Stimulated activated CD4-positive, alpha-beta T cell treated with anti-CD3 and anti-CD28 coated beads, Interleukin-2, amount 100 ng/mL, for 24 hours (primary cell): ENCODE data around the gene STPG3.

Experiments used
- DNase-seq, 2 donors: peaks; one replicate each; pipeline ENCODE4 v3.0.0-alpha.2; 2020

STPG3 gene

DNA sequence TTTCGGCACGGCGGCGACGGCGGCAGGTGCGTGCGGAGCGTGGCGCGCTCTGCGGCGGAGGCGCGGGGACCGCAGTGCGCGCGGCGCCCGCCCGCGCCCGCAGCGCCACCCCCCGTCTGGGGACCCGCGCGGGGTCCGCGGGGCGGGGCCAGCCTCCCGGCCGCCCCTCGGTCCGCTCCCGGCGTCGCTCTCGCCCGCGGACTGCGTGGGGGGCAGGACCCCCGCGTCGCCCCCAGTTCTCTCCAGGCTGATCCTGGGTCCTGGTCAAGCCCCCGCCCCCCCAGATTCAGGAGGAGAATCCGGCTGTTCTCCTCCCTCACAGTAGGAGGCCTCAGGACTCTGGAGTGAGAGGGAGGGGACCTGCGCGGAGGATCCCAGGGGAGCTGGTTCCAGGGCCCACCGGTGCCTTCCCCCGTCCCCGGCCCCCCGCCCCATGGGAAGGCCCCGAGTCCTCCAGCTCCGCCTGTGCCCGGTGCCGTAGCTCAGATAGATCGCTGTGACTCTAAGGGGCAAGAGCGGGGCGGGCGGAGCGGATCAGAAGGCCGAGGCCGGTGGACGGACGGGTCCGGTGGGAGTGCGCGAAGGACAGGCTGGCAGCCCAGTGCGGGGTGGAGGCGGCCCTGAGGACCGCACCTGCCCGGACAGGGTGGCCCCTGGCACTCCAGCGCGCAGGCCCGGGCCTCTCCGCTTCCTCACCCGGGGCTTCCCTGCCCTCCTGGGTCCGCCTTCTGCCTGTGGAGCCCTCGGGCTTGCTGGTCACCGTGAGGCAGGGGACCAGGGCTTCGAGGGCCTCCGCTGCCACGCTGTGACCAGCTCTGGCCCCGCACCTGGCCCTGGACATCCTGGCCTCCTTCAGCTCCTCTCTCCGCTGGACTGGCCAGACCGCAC is 28.7 kb upstream of the STPG3 start, which contains the start of gene RNF208:
TSS of gene RNF208 (minus strand) at position 51 of the 888 bp plus-strand sequence. CDS start 1,028 bp downstream, outside the sequence.
- DNase-seq = no peak

DNA sequence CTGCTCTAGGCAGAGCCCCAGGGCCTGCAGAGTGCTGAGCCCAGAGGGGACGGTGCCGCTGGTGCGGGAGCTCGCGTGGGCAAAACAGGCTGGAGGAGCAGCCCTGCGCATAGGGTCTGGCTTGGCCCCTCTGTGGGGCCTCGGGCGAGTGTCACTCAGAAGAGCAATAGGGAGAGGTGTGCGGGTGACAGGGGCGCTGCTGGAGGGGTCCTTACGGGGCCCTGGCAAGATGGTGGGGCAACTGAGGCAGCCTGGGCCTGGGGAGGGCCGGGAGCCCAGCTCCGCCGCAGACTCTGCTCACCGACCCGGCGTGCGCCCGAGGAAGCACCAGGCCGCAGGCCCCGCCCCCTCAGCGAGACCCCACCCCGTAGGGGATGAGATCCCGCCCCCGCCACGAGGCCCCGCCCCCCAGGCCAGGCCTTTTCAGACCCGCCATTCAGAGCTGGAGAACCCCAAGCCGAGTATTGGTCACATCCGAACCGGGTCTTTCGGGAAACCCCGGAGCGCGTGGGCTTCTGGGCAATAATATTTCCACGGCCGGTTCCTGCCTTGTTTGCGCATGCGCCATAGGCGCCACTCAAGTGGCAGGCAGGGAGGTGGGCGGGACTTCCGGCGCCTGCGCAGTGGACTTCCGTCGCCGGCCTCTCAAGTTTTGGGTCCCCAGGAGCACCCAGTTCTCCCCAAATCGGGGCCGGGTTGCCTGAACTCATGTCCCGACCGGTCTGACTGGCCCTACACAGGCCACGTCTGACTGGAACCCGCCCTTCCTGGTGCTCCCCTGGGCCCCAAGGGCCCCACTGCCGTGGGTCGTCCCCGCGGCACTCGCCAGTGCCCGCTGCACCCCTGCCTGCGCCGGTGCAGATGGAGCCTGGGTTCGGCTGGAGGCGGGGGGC is 27.8 kb upstream of the STPG3 start:
- DNase-seq = peak; percentile 98 to 99

DNA sequence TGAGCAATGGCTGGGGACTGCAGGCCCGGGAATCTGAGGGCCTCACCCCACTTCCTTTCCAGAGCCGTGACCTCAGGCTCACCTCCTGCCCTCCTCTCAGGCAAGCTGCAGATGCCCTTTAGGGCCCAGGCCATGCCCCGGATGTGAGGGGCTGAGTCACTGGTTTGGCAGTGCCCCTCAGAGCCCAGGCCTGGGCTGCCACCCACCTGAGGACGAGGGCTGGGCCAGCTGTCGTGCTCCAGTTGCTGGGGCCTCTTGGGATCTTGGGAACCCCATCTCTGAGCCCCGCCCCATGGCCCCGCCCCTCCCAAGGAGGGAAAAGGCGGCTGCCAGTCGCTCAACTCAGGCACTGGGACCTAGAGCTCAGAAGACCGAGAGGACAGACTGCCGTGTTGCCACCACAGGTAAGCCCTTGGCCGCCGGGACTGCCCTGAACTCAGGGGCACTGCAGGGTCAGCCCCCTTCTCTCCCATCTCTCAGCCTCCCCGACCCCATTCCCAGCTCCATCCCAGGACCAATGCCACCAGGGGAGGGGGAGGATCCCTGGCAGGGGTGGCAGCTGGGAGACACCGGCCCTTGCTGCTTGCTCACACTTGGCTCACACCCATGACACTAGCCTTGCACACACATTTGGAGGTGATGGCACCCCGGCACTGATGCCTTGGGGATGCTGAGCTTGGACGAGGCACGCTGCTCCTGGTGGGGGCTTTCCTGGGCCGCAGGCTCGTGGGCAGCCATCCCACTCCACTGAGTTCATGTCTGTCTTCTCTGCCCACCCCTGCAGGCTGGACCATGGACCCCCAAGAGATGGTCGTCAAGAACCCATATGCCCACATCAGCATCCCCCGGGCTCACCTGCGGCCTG is 26.0 kb upstream of the STPG3 start, which contains the start of gene CYSRT1:
TSS of gene CYSRT1 (plus strand) at position 345 of the 865 bp plus-strand sequence. CDS start at position 793, 448 bp downstream.
- no peak for DNase-seq

DNA sequence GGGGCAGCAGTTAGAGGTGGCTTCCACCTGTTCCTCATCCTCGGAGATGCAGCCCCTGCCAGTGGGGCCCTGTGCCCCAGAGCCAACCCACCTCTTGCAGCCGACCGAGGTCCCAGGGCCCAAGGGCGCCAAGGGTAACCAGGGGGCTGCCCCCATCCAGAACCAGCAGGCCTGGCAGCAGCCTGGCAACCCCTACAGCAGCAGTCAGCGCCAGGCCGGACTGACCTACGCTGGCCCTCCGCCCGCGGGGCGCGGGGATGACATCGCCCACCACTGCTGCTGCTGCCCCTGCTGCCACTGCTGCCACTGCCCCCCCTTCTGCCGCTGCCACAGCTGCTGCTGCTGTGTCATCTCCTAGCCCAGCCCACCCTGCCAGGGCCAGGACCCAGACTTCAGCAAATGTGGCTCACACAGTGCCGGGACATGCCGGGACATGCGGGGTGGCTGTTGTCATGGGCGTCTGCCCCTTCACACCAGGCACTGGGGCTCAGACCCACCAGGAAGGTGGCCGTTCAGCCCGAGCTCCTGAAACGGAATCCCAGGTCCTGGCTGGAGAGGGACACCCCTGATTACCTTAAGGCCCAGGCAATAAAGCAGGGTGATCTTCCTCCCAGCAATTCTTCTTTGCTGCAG is 25.3 kb upstream of the STPG3 start:
- DNase-seq = no peak

DNA sequence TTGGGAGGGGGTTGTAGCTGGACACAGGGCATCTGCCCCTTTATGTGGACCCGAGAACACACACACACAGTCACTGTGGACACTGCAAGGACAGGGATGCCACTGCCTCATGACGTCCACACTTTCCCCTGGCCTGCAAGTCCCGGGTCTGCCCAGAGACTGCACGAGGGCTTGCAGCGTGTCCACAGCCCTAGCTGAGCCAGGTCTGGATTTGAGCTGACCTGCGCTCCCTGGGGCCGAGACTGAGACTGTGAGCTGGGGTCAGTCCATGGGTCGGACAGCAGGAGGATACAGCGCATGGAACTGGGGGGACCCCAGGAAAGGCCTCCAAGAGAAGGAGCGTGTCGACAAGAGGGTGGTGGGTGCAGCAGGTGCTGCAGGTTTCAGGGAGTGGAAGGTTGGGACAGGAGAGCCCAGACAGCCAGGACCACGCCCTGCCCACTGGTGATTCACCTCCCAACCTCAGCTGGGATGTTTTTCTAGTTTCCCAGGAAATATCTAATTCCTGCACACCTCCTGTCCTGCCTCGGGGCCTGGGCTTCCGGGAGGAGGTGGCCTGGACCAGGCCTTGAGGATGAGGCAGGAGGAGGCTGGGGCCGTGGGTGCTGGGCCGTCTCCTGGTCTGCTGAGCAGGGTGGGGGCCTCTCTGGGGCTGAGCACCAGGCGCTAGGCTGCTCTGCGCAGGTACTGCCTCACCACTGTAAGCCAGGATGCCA is 24.6 kb upstream of the STPG3 start:
- no peak for DNase-seq

DNA sequence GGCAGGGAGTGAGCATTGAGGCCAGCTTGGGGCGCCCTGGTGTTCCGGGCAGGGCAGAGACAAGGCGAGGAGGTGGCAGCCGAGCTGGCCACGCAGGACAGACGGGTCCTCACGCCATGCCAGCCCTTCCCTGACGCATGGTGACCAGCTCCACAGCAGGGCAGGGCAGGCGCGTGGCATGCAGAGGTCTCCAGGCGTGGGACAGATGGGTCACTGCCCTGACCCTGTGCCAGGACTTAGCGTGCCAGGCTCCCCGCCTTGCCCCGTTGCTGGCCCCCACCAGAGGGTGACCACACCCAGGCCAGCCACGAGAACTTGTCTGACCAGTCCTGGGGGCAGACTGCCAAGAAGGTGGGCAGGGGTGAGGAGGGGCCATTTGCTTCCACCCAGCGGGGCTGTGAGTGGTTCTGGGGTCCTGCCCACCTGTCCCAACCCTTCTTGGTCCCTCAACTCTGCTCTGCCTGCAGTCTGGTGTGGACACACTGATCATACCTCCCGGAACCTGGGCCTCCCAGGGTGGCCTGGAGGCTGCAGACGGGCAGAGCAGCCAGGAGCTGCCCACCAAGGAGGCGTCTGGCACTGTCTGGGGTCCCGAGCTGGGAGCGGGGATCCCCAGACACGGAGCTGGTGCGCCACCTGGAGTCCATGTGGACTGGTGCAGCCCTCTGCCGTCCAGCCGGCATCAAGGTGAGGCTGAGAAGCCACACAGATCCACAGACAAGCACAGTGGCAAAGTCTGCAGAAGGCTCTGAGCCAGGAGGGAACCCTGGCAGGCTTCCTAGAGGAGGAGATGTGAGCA is 23.8 kb upstream of the STPG3 start, which contains the start of gene RNF224:
TSS of gene RNF224 (plus strand) at position 449 of the 799 bp plus-strand sequence. CDS start 834 bp downstream, outside the sequence.
- peak; percentile 83 to 88 for DNase-seq

DNA sequence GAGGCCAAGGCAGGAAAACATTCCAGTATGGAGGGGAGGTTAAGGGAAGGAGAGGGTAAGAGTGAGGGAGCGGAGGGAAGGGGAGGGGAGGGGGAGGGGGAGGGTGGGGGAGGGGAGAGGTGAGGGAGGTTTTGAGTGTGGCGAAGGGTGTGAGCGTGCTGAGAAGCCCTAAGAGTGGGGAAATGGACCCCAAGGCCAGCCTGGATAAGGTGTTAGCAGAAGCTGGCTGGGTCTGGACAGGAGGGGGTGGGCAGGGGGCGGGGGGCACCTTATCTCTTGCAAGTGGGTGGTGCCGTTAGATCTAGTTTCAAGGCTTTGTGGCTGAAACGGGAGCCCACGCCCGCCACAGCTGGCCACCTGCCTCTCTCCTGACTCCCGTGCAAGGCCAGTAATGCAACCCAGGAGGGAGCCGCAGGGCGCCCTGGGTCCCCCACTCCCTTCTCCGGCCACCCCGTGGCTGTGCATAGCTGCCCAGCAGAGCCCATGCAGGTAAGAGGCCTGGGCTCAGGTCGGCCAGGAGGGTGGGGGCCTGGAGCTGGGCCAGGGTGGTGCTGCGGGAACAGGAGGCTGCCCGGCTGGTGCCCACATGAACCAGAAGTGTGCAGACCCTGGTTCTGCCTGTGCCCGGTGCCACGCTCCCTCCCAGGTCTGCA is 23.1 kb upstream of the STPG3 start:
- no peak for DNase-seq

DNA sequence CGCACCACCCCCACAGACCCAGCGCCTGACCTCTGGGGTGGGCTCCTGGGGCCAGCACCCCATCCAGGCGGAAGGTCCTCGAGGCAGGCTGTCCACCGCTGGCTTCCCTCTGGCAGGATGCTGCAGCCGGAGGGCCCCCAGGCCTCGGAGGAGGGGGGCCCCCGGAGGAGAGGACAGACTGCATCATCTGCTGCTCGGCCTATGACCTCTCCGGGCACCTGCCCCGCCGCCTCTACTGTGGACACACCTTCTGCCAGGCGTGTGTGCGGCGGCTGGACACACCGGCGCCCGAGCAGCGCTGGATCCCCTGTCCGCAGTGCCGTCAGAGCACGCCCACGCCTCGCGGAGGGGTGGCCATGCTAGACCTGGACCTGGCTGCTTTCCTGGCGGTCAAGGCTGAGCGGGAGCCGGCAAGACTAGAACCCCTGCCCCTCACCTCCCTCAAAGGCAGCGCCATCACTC is 22.5 kb upstream of the STPG3 start:
- no peak for DNase-seq

DNA sequence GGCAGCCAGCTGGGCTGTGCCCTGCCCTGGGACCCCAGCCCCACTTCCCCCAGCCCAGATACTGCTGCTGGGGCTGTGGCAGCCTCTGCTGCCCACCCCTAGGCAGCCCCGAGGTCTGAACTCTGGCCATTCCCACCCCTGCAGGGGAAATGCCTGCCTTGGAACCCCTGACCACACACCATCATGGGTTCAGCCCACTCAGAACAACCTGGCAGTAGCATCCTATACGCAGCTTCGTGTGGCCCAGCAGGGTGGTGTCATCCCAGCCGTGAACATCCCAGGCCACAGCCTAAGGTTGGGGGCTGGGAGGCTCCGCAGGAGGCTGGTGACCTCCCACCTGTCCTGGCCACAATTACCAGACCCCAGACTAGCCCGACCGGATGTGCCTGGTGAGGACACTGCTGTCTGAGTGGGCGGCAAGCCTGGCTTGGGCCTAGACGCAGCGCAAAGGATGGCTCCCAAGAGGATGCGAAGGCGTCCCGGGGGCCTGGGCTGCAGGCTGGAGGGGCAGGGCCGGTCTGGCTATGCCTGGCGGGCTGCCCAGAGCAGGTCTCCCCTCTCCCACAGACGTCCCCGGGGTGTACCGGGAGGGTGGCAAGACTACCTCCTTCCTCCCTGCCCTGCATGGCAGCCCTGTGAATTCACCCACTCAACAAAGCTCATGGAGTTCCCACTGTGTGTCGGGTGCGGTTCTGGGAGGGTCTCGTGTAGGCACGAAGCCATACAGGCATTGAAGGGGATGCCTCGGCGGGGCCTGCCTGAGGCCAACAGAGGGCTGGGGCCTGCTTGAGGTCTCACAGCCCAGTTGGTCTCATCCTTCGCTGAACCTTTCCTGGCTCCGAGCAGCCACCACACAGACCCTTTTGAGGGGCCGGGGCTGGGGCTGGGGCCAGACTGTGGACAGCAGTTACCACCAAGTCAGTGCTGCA is 21.9 kb upstream of the STPG3 start:
- DNase-seq = no peak

DNA sequence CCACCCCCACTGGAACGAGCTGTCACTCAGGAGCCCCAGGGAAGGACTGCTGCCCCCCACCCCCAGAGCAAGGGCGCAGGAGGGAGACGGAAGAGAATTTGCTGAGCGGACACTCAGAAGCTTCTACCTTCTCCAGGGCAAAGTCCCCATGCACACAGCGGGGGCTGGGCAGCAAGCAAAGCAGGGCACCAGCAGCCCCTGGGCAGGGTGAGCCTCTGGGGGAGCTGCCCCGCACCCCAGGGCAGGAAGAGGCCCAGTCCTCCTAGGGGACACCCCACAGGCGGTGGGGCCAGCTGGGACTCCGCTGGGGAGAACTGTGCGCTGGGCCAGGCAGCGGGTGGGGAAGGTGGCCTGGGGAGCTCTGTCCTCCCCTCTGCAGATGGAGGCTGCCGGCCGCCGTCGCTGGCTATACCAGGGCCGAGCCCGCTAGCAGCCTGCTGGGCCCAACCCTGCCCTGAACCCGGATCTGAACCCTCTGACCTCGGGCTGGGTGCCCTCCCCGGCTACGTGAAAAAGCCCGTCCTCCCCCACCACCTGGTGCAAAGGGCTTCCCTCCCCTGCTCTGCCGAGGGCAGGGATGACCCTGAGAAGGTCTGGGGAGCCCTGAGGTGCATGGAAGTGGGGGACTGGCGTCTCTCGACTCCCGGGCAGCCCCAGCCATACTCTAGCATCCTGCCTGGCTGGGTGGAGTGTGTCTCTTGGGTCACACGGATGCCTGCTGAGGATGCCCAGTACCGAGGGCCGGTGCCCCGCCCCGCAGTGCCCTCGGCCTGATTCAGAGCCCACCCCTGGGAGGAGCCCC is 21.0 kb upstream of the STPG3 start:
- no peak for DNase-seq

DNA sequence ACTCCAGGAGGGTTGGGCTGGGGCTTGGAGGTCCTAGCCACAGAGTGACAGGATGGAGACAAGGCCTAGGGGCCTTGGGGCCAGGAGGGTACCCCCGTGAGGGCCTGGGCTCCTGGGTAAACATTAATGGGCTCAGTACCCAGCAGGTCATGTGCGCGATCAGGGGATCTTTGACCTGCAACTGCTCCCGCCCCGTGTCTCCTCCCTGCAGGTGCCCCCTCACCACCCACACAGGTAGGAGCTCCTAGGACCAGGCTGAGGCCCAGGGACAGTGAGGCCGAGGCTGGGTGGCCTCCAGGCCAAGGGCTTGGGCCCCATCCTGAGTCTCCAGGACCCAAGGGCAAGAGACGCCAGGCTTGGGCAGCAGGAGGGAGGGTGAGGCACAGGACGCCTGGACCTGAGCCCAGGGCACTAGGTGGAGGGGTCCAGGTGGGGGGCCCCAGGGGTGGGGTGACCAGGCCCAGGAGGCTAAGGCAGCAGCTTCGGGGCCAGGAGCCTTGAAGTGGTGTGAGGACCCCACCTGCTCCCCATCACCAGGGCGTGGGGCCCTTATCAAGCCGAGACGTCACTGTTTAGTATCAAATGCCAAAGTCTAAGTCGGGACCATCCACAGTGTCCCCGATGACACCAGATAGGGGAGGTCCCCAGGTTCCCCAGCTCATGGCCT is 20.2 kb upstream of the STPG3 start, which contains the start of gene SLC34A3:
TSS of gene SLC34A3 (plus strand) at position 197 of the 667 bp plus-strand sequence. CDS start 802 bp downstream, outside the sequence.
- DNase-seq = no peak

DNA sequence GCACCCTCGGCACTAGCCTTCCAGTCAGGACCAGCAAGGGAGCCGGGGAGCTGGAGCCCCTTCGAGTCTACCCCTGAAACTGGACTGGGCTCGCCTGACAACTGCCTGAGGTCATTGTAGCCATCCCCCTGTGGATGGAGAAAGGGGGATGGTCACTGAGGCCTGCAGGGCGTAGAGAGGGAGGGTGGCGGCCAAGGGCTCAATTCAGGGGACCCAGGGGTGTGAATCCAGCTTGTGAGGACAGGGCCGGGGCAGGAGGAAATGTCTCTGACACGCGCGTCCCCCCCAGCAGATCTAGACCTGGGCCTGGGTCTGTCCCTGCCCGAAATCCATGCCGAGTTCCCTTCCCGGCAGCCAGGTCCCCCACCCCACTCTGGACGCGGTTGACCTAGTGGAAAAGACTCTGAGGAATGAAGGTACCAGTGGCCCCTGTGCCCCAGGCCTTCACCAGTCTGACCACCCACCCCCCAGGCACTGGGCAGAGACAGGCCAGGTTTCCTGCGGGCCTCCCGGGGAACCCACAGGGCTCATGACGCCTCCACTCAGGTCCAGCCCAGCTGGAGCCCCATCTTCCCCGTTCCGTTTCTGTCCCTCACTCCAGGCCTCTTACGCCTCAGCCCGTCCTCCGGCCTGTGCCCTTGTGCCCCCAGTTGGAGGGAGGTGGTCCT is 19.6 kb upstream of the STPG3 start:
- DNase-seq = no peak

DNA sequence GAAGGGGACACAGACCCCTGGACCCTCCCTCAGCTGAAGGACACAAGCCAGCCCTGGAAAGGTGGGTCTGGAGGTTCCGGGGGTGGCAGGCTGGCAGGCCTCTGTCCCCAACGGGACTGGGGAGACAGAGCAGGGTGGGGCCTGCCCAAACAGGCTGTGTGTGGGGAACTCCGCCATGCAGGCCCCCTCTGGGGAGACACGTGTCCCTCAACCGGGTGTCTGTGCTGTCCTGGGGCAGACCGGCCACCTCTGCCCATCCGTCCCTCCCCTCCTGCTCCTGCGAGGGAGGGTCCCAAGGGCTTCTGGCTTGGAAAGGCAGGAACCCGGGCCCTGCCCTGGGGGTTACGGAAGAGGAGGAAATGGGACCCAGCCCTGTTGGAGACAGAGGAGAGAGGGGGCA is 19.0 kb upstream of the STPG3 start:
- DNase-seq = no peak

DNA sequence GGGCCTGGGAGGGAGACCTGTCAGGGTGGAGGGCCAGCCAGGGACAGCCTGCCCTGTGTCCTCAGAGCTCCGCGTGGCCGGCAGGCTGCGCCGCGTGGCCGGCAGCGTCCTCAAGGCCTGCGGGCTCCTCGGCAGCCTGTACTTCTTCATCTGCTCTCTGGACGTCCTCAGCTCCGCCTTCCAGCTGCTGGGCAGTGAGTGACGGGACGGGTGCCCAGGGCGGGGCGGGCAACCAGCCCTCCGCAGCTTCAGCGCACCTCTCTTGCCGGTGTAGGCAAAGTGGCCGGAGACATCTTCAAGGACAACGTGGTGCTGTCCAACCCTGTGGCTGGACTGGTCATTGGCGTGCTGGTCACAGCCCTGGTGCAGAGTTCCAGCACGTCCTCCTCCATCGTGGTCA is 18.6 kb upstream of the STPG3 start:
- no peak for DNase-seq

DNA sequence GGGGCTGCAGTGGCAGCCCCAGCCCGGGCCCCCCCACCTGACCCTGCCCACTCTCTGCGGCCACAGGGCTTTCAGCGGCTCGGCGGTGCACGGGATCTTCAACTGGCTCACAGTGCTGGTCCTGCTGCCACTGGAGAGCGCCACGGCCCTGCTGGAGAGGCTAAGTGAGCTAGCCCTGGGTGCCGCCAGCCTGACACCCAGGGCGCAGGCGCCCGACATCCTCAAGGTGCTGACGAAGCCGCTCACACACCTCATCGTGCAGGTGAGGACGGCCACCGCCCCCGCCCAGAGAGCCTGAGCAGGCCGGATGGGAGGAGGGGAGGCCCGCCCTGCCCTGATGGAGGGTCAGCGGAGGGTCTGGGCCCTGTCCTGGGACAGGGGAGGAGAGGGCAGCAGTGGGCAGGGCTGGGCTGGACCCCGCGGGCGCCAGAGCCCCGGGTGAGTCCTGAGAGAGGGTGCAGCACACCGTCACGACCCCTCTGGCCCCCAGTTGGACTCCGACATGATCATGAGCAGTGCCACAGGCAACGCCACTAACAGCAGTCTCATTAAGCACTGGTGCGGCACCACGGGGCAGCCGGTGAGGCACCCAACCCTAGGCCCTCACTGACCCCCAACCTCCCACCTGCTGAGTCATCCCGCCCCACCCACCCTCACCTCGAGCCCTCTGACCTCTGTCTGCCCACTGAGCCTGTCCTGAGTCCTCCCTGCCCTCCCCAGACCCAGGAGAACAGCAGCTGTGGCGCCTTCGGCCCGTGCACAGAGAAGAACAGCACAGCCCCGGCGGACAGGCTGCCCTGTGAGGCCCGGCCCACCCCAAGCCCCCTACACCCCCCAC is 17.7 kb upstream of the STPG3 start:
- DNase-seq = no peak
